Measurements from ENCODE around the gene PPY.
"Not testable (repeated sequence)": the region's sequence is repeated elsewhere in the genome, so short reads cannot be mapped to it uniquely, and the experiment has no call there.

Gene PPY

DNA sequence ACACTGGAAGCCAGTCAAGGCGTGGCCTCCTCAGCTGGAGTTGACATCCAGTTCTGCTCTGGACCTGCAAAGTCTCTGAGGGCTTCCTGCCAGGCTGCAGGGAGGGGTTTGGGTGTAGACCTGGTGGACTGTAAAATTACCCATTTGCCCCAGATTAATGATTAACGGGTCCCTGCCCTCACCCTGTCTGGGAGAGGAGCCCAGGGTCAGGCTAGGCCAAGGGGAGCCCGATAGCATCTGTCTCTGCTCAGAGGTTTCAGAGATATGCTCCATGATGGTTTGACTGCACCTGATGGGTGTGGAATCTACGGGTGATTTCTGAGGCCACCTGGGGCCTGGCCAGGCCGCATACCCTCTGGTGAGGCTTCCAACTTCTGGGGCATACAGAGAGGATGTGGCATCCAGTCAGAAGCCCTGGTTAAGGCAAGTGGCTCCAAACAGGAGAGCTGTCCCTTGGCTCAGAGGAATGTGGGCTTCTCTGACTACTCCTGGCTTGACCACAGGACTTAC lies 11.2 kb downstream of the PPY start:
- no peak for DNase-seq (ENCODE audit: low spot score)

DNA sequence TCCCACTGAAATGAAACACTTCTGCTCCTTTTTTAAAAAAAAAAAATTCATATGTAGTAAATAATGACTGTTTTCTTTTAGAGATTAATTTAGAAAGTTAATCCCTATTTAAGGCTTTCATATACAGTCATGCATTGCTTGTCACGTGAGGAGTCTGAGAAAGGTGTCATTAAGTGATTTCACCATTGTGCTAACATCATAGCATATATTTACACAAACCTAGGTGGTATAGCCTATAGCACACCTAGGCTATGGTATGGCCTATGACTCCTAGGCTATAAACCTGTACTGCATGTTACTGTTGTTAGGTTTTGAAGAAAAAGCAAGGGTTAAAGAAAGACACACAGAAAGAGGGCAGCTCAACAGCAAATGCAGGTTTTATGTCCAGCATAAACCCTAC lies 13.7 kb downstream of the PPY start:
- no peak for DNase-seq (ENCODE audit: low spot score)

DNA sequence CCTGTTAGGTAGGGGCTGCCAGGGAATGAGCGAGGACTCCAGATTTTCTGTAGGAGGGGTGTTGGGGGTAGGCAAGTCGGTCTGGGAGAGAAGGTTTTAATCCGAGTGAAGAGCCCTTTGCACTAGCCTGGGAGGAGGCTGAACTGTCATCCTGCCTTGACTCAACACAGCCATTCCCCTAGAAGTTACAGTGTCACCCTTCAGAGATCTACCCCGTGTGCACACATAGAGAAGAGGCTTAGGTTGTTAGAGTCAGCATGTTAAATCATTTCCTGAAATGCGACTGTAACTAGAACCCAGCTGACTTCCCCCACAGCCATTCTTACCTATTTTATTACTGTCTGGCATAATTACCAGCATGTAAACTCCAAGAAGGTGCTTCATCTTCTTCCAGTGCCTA lies 14.3 kb downstream of the PPY start:
- DNase-seq (ENCODE audit: low spot score), result not testable (repeated sequence)

DNA sequence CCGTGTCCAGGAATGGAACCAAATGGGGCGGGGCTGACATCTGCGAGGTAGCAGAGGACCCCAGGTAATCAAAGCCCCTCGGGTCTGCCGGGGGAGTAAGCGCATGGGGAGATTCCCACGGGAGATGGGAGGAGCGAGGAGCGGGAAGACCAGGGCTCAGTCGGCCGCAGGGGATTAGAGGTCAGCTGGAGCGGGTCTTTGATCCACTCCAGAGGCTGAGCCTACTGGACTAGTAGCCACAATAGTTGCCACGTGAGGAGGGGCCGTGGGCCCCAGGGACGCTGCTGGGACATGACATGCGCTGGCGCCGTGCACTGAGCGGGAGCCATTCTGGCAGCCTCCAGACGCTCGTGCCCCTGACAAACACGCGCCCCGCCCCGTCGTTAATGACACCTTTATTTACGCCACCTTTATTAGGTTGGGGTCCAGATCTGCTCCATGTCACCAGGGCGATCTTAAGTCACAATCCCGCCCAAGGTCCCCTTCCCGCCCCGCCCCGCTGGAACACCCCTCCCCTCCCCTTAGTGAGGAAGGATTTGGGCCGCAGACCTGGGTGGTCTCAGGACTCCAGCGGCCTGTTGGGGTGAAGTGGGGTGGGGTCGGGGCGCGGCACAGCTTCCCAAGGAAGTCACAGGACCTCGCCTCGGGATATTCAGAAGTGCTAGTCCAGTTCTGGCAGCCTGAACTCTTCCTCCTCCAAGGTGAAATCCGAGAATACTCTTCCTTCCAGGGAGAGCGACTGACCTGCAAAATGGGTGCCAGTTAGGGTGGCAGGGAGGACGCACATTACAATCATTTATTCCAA lies 15.0 kb downstream of the PPY start:
- no peak for DNase-seq (ENCODE audit: low spot score)

DNA sequence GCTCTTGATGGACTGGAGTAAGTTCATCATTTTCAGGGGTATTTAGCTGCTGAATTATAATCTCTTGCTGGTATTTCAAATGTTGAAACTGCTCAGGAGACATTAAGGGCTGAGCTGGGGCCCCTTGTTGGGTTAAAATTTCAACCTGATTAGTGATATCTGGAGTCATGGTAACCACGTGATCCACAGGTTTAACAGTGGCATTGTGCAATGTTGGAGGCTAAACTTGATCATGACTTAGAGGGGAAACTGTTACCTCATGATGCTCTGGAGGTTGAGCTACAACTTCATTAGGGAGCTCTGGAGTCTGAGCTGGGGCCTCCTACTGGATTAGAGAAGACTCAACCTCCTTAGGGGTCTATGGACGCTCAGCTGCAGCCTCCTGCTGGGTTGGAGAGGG lies 17.7 kb downstream of the PPY start:
- DNase-seq (ENCODE audit: low spot score), result no peak

- no peak for DNase-seq (ENCODE audit: low spot score)
Measured at GRCh38 chr17:43920500-43921095, 21.7 kb downstream of the PPY start.

- no peak for DNase-seq (ENCODE audit: low spot score)
Measured at GRCh38 chr17:43918026-43918389, 24.3 kb downstream of the PPY start.

DNA sequence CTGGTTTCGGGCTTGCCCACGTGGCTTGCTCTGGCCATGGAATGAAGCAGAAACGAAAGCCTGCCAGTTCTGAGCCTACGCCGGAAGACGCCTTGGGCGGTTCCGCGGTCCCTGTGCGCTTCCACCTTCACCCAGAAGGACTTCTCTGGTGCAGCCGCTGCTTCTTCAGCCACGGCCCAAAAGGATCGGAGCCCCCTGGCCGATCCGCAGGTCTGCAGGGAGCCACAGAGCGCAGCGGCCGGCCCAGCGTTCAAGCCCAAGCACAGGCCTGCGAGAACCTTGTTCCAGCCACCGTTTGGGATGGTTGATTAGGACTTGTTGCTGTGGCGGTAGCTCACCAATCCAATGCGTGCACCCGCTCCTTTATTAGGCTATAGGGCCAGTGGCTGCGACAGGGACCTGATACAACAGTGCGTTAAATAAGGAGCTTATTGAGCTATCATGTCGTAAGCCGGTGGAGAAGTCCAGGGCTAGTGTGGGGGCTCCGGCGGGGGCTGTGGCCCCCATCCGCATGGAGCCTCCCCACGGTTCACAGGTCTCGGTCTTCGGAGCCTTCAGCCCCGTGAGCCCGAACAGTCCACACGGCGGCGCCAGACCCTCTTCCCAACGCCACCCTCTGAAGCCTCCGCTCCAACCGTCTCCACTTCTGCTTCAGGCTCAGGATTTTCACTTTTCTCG lies 24.8 kb downstream of the PPY start:
- no peak for DNase-seq (ENCODE audit: low spot score)

DNA sequence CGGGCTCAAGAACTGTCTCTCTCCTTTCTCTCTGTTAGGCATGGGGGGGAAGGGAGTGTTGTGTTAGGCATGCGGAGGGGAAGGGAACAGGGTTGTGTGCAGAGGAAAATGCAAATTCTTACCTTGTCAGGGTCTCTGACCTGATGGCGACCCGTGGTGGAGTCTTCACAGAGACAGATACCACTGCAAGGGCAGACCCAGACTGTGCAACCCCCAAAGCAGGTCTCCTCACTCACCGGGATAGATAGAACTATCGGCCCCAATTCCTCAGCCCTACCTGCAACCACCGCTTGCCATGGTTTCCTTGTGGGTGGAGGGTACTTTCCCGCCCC lies 25.3 kb downstream of the PPY start:
- DNase-seq (ENCODE audit: low spot score), result no peak

GRCh38 chr17:43916385-43916784 lies 25.9 kb downstream of the PPY start:
- no peak for DNase-seq (ENCODE audit: low spot score)

GRCh38 chr17:43915559-43915958 lies 26.7 kb downstream of the PPY start:
- no peak for DNase-seq (ENCODE audit: low spot score)

- no peak for DNase-seq (ENCODE audit: low spot score)
Measured at GRCh38 chr17:43914451-43914850, 27.8 kb downstream of the PPY start.

DNA sequence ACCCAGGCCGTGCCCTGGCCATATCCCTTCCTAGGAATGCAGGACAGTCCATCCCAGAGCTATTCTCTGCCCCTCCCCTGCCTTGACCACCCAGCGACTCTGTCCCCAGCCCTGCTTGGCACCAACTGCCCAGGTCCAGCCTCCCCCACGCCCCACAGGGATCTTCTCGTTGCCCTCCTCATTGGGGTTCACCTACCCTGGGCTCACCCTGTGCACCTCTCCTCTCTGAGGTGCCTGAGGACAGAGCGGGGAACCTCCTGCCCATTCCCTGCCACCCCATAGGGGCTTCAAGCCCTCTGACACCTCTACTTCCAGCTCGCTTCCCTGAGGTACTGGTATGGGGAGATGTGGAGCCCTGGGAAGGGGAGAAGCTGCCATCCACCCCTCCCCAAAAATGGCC lies 28.7 kb downstream of the PPY start:
- no peak for DNase-seq (ENCODE audit: low spot score)

GRCh38 chr17:43912635-43913304 lies 29.5 kb downstream of the PPY start:
- DNase-seq (ENCODE audit: low spot score), result no peak

DNA sequence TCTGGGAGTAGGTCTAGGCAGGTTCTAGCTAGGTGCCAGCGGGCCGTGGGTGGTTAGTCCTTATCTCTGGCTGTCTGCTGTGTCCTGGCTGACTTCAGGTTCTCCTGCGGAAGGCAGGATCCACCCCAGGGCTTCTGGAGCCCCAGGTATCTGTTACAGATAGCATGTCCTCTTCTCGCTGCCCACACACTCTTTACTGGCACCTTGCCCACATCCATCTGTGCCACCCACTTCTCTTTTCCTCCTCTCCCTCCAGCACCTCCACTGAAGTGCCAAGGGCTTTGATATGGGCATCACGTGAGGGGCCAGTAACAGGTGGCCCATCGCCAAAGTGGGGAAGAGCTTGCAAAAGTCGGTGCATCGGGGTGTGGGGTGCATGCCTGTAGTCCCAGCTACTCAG lies 30.4 kb downstream of the PPY start:
- no peak for DNase-seq (ENCODE audit: low spot score)

GRCh38 chr17:43909537-43910231 lies 32.6 kb downstream of the PPY start:
- no peak for DNase-seq (ENCODE audit: low spot score)

DNA sequence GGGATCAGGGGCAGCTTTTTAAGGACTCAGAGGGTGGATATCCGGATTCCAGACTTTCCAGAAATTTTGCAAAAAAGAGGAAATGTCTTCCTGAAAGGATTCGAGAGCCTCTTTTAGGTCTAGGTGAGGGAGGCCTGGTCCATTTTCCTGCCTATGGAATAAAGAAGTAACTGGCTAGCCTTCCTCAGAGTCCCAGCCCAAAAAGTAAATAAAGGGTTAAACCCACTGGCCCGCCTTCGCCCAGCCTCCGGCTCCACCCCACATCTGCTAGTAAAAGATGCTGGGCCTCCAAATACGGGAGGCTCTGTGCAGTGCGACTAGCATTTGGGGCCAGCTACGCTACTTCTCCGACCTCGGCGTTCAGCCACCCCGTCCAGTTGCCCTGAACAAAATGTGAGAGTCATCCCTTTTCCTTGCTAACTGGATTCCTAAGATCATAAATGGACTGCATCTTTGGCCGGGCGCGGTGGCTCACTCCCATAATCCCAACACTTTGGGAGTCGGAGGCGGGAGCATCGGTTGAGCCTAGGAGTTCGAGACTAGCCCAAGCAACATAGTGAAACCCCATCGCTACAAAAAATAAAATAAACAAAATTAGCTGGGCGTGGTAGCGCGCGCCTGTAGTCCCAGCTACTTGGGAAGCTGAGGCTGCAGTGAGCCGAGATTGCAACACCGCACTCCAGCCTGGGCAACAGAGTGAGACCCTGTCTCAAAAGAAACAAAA lies 34.1 kb downstream of the PPY start:
- peak; percentile 62 for DNase-seq (ENCODE audit: low spot score)

- DNase-seq (ENCODE audit: low spot score), result peak; percentile 59
Measured at GRCh38 chr17:43907425-43907981, 34.8 kb downstream of the PPY start, which contains the start of gene MPP2. MPP2 (minus strand) TSS chr17:43907536; CDS start chr17:43904460, 3,076 bp downstream.

DNA sequence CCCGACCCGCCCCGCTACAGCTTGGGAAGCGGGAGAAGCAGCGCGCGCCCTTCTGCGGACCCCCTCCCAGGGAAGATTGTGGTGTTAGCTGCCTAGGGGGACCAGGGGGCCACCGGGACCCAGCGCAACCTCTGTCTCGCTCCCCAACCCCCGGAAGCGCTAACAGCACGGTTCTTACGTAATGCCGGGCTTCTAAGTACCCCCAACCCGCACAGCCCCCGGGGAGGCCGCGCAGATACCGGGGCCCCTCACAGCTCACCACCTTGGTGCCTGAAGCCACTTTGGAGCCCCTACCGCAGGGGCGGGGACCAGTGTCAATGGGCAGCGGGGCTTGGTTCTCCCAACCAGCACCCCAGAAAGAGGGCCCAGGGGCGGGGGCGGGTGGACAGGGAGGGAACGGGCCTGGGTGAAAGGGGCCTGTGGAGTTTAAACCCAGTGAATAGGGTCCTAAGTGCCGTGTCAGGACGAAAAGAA lies 35.3 kb downstream of the PPY start:
- DNase-seq (ENCODE audit: low spot score), result no peak

DNA sequence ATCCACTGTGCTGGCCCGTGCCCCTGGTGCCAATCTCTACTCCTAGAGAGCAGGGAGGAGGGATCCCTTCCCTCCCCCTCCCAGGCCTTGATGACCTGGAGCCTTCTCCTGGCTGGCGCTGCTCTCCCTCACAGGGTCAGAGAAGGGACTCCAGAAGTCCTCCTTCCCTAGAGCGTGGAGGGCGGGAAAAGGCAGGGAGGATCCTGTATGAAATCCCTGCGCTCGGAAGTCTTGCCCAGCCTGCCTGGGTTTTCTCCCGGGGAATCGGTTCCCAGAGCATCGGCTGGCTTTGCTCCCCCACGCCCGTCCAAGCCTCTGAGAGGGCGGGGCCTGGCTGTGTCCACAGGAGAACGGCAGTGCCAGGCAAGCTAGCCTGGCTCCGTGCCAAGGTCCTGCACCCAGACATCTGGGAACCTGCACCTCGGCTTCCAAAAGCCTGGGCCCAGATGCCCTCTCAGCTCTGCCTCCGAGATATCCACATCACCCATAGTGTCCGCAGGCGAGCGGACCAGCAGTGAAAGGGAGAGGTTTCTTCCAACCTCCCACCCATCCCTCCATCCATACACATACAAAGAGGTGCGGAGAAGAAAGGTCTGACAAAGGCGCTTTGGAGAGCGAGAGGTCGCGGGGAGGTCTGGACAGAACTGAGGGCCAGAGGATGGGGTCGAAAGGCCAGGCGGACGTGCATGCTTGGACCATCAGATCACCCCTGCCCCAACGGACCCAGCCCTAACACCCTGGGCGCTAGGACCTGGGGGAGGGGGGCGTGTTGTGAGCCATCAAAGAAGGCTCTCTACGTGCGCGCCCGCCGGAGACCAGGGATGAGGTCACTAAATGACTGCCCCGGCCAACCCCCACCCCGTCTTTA lies 36.1 kb downstream of the PPY start:
- peak; percentile 67 for DNase-seq (ENCODE audit: low spot score)

Measured in RKO (cell line).